Mesendoderm (in vitro differentiated cells): ENCODE results near the gene SUSD4.

ENCODE experiments used
- DNase-seq: peaks from one replicate; pipeline ENCODE4 v3.0.0; 2013
- H2AK5ac ChIP-seq: 2 replicates; pipeline ENCODE4 v1.6.1; 2013; ENCODE audit warnings: low read length, inconsistent platforms
- H2BK120ac ChIP-seq: 2 replicates; pipeline ENCODE4 v1.6.1; 2013; ENCODE audit warnings: low read depth, mild to moderate bottlenecking, low read length, moderate library complexity, mixed read lengths
- H2BK15ac ChIP-seq: replicated peaks from 2 replicates; pipeline ENCODE4 v1.6.1; 2013; ENCODE audit warnings: low read depth, mild to moderate bottlenecking, moderate library complexity
- H2BK5ac ChIP-seq: 2 replicates; pipeline ENCODE4 v1.6.1; 2013; ENCODE audit warnings: low read length, inconsistent platforms
- H3K18ac ChIP-seq: 2 replicates; pipeline ENCODE4 v1.6.1; 2013; ENCODE audit warnings: mild to moderate bottlenecking, low read length, mixed read lengths
- H3K23ac ChIP-seq: one replicate; pipeline ENCODE4 v1.6.1; 2013; ENCODE audit warnings: low read length
- H3K27ac ChIP-seq: 2 replicates; pipeline ENCODE4 v1.5.1; 2013; ENCODE audit warnings: low read depth, mild to moderate bottlenecking, inconsistent platforms, low read length, moderate library complexity
- H3K27me3 ChIP-seq: 2 replicates; pipeline ENCODE4 v1.6.1; 2013; ENCODE audit warnings: low read length, control low read depth, mild to moderate bottlenecking, inconsistent platforms; ENCODE audit not compliant: insufficient read depth, poor library complexity
- H3K36me3 ChIP-seq: 2 replicates; pipeline ENCODE4 v1.6.1; 2013; ENCODE audit warnings: low read length, inconsistent platforms; ENCODE audit not compliant: control insufficient read depth, insufficient read depth
- H3K4ac ChIP-seq: one replicate; pipeline ENCODE4 v1.6.1; 2013; ENCODE audit warnings: low read depth, mild to moderate bottlenecking, low read length, moderate library complexity
- H3K4me1 ChIP-seq: 2 replicates; pipeline ENCODE4 v1.6.1; 2013; ENCODE audit warnings: low read depth, low read length, inconsistent platforms; ENCODE audit not compliant: control insufficient read depth
- H3K4me2 ChIP-seq: 2 replicates; pipeline ENCODE4 v1.6.1; 2013; ENCODE audit warnings: low read length
- H3K4me3 ChIP-seq: 2 replicates; pipeline ENCODE4 v1.5.1; 2013; ENCODE audit warnings: mild to moderate bottlenecking, low read length
- H3K56ac ChIP-seq: one replicate; pipeline ENCODE4 v1.6.1; 2013; ENCODE audit warnings: low read length
- H3K79me1 ChIP-seq: 2 replicates; pipeline ENCODE4 v1.6.1; 2013; ENCODE audit warnings: low read length, inconsistent platforms
- H3K79me2 ChIP-seq: 2 replicates; pipeline ENCODE4 v1.6.1; 2013; ENCODE audit warnings: mild to moderate bottlenecking, low read length; ENCODE audit not compliant: control insufficient read depth, insufficient read depth
- H3K9ac ChIP-seq: 2 replicates; pipeline ENCODE4 v1.6.1; 2013; ENCODE audit warnings: low read length, inconsistent platforms
- H4K5ac ChIP-seq: one replicate; pipeline ENCODE4 v1.6.1; 2013; ENCODE audit warnings: low read length
- H4K8ac ChIP-seq: one replicate; pipeline ENCODE4 v1.6.1; 2013; ENCODE audit warnings: low read depth, mild to moderate bottlenecking, control low read depth, low read length, moderate library complexity
- WGBS: extraction: QIAGEN DNeasy Blood & Tissue Kit; methylation state at CpG from one replicate; pipeline ENCODE4 v1.1.7; 2013; ENCODE audit warnings: low lambda C conversion rate, missing lambda C conversion rate; ENCODE audit not compliant: insufficient coverage; ENCODE audit errors: extremely low coverage; 5-methylcytosine and 5-hydroxymethylcytosine counted together

SUSD4 gene

GRCh38 chr1:223346311-223346710 is 17.7 kb downstream of the SUSD4 start:
- Histone ChIP-seq H2BK5ac (no peak overlapping the region), H3K4me3 (no peak overlapping the region), H2AK5ac (no peak overlapping the region), H4K8ac (no peak overlapping the region), H3K36me3 (no peaks in the 10 kb centered on the region), H2BK120ac (no peak overlapping the region), H3K27ac (no peak overlapping the region), H3K56ac (no peak overlapping the region), H3K4me1 (no peaks in the 10 kb centered on the region), H3K79me2 (no peaks in the 10 kb centered on the region), H4K5ac (no peak overlapping the region), H3K23ac (no peak overlapping the region), H2BK15ac (no peak overlapping the region), H3K79me1 (no peaks in the 10 kb centered on the region), H3K4me2 (no peak overlapping the region), H3K4ac (no peak overlapping the region), H3K27me3 (no peaks in the 10 kb centered on the region), H3K18ac (no peak overlapping the region), H3K9ac (no peak overlapping the region)
- no CpG with 5 or more reads among the region's 4 CpGs for WGBS
- DNase-seq, result no peak

DNA sequence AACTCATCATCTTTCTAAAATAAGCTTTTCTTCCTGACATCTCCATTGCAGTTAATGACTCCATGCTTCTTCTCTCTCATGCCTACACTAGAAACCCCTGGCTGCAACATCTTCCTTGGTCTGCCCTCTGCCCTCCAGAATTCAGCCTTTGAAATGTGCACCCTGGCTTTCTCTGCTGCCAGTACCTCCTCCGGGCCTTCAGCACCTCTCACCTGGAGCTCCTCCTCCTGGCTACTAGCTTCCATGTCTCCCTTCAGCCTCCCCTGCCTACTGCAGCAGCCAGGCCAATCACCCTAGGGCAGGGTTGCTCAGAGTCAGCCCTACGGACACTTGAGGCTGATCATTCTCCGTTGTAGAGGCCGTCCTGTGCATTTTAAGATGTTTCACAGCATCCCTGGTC is 18.3 kb downstream of the SUSD4 start:
- Histone ChIP-seq H3K4me3 (no peak overlapping the region), H3K23ac (no peak overlapping the region), H4K5ac (no peak overlapping the region), H3K56ac (no peak overlapping the region), H2BK5ac (no peak overlapping the region), H2BK120ac (no peak overlapping the region), H3K4me2 (no peak overlapping the region), H3K79me2 (no peaks in the 10 kb centered on the region), H3K18ac (no peak overlapping the region), H3K27me3 (no peaks in the 10 kb centered on the region), H3K79me1 (no peaks in the 10 kb centered on the region), H4K8ac (no peak overlapping the region), H3K4ac (no peak overlapping the region), H2AK5ac (no peak overlapping the region), H3K4me1 (no peaks in the 10 kb centered on the region), H2BK15ac (no peak overlapping the region), H3K27ac (no peak overlapping the region), H3K36me3 (no peaks in the 10 kb centered on the region), H3K9ac (no peak overlapping the region)
- no CpG with 5 or more reads among the region's 4 CpGs for WGBS
- DNase-seq, result peak; percentile 38

DNA sequence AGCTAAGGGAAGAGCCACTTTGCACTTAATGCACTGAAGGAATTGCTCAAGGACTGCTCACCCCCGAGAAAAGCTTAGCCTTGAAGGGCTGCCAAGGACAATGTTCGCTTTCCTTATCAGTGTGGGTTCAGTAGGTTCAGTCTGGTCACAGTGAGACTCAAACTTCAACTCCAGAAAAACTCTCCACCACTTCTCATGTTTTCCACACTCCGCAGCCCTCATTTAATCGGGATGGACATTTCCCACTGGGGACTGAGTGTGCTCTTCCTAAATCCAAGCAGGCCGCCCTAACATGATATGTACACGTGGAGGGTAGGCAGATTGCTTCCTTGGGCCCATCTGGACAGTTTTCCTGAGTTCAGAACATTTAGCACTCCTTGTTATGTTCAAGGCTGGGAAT is 19.5 kb downstream of the SUSD4 start:
- H3K36me3 ChIP-seq, result no peaks in the 10 kb centered on the region
- H2BK120ac ChIP-seq, result no peak overlapping the region
- H4K5ac ChIP-seq, result no peak overlapping the region
- no peak overlapping the region for H2AK5ac ChIP-seq
- H3K9ac ChIP-seq, result no peak overlapping the region
- no peak overlapping the region for H3K23ac ChIP-seq
- no CpG with 5 or more reads among the region's 6 CpGs for whole genome bisulfite sequencing
- H2BK15ac ChIP-seq, result no peak overlapping the region
- no peaks in the 10 kb centered on the region for H3K79me2 ChIP-seq
- no peak for DNase-seq
- no peak overlapping the region for H3K4me3 ChIP-seq
- H2BK5ac ChIP-seq, result no peak overlapping the region
- H3K4me1 ChIP-seq, result no peaks in the 10 kb centered on the region
- H3K27ac ChIP-seq, result no peak overlapping the region
- H3K27me3 ChIP-seq, result no peaks in the 10 kb centered on the region
- no peak overlapping the region for H3K4ac ChIP-seq
- H3K56ac ChIP-seq, result no peak overlapping the region
- H4K8ac ChIP-seq, result no peak overlapping the region
- H3K4me2 ChIP-seq, result no peak overlapping the region
- no peak overlapping the region for H3K18ac ChIP-seq
- H3K79me1 ChIP-seq, result no peaks in the 10 kb centered on the region

GRCh38 chr1:223343692-223344091 is 20.3 kb downstream of the SUSD4 start:
- H3K4ac ChIP-seq, result no peak overlapping the region
- no CpG with 5 or more reads among the region's 3 CpGs for WGBS
- no peak overlapping the region for H2BK120ac ChIP-seq

GRCh38 chr1:223341121-223341520 is 22.9 kb downstream of the SUSD4 start:
- Histone ChIP-seq H3K36me3 (no peaks in the 10 kb centered on the region), H3K4me2 (no peak overlapping the region), H3K4me3 (no peak overlapping the region), H3K27ac (no peak overlapping the region), H2BK15ac (no peak overlapping the region), H3K79me2 (no peaks in the 10 kb centered on the region), H3K9ac (no peak overlapping the region), H3K4ac (no peak overlapping the region), H2BK120ac (no peak overlapping the region), H4K8ac (no peak overlapping the region), H2AK5ac (no peak overlapping the region), H3K27me3 (no peaks in the 10 kb centered on the region), H3K4me1 (peaks cover 2% of the 10 kb centered on the region), H3K23ac (no peak overlapping the region), H4K5ac (no peak overlapping the region), H2BK5ac (no peak overlapping the region), H3K79me1 (no peaks in the 10 kb centered on the region), H3K56ac (no peak overlapping the region), H3K18ac (no peak overlapping the region)
- WGBS, result no CpG with 5 or more reads among the region's 7 CpGs
- DNase-seq, result no peak

More at GRCh38 chr1:223343692-223344091, 20.3 kb downstream of the SUSD4 start:
- Histone ChIP-seq H3K4me2 (no peak overlapping the region), H3K36me3 (no peaks in the 10 kb centered on the region), H2BK5ac (no peak overlapping the region), H3K79me2 (no peaks in the 10 kb centered on the region), H3K79me1 (no peaks in the 10 kb centered on the region), H3K4me3 (no peak overlapping the region), H3K23ac (no peak overlapping the region), H2BK15ac (no peak overlapping the region), H3K27ac (no peak overlapping the region), H3K18ac (no peak overlapping the region), H3K9ac (no peak overlapping the region), H3K4me1 (peaks cover 2% of the 10 kb centered on the region), H3K27me3 (no peaks in the 10 kb centered on the region), H4K5ac (no peak overlapping the region), H4K8ac (no peak overlapping the region), H2AK5ac (no peak overlapping the region), H3K56ac (no peak overlapping the region)
- no peak for DNase-seq

GRCh38 chr1:223340637-223341036 is 23.3 kb downstream of the SUSD4 start:
- Histone ChIP-seq H4K5ac (no peak overlapping the region), H2BK5ac (no peak overlapping the region), H3K23ac (no peak overlapping the region), H3K4ac (no peak overlapping the region), H3K27ac (no peak overlapping the region), H4K8ac (no peak overlapping the region), H3K4me2 (no peak overlapping the region), H3K56ac (no peak overlapping the region), H3K4me1 (peaks cover 2% of the 10 kb centered on the region), H3K4me3 (no peak overlapping the region), H3K9ac (no peak overlapping the region), H2AK5ac (no peak overlapping the region), H3K36me3 (no peaks in the 10 kb centered on the region), H3K18ac (no peak overlapping the region), H3K79me1 (no peaks in the 10 kb centered on the region), H3K27me3 (no peaks in the 10 kb centered on the region), H3K79me2 (no peaks in the 10 kb centered on the region), H2BK15ac (no peak overlapping the region), H2BK120ac (no peak overlapping the region)
- WGBS, result no CpG with 5 or more reads among the region's 3 CpGs
- no peak for DNase-seq
